Astrocyte (in vitro differentiated cells and primary cell): ENCODE results near the gene USP49. TPM values are rescaled to one million over a fixed set of nuclear protein-coding genes. Genes with fewer than 3 reads are reported as not detected.

Experiments used
- DNase-seq: peaks from one replicate; pipeline ENCODE4 v3.0.0-alpha.2; 2010; ENCODE audit warnings: low read depth
- FAIRE-seq: peaks from 2 replicates; lab custom pipeline; 2011; peaks lifted over from hg19 to GRCh38; lab: Jason Lieb, UNC
- H2AFZ ChIP-seq: 2 replicates; pipeline ENCODE4 v1.6.0; 2012; ENCODE audit warnings: low read depth, low read length, inconsistent platforms
- H3K27ac ChIP-seq: 2 replicates; pipeline ENCODE4 v1.5.1; 2011; ENCODE audit warnings: low read depth, low read length, inconsistent platforms
- H3K27me3 ChIP-seq: 2 replicates; pipeline ENCODE4 v1.6.0; 2011; ENCODE audit warnings: low read length, inconsistent platforms; ENCODE audit not compliant: insufficient read depth
- H3K36me3 ChIP-seq: 2 replicates; pipeline ENCODE4 v1.5.1; 2011; ENCODE audit warnings: low read length, inconsistent platforms; ENCODE audit not compliant: insufficient read depth
- H3K4me1 ChIP-seq: 2 replicates; pipeline ENCODE4 v1.5.1; 2011; ENCODE audit warnings: low read length, inconsistent platforms; ENCODE audit not compliant: insufficient read depth
- H3K4me2 ChIP-seq: 2 replicates; pipeline ENCODE4 v1.6.0; 2012; ENCODE audit warnings: low read length, inconsistent platforms
- H3K4me3 ChIP-seq: 2 replicates; pipeline ENCODE4 v1.5.1; 2011; ENCODE audit warnings: low read depth, mild to moderate bottlenecking, low read length, inconsistent platforms; ENCODE audit not compliant: insufficient read depth
- H3K79me2 ChIP-seq: 2 replicates; pipeline ENCODE4 v1.6.0; 2012; ENCODE audit warnings: mild to moderate bottlenecking, low read length, inconsistent platforms; ENCODE audit not compliant: insufficient read depth
- H3K9ac ChIP-seq: 2 replicates; pipeline ENCODE4 v1.6.0; 2012; ENCODE audit warnings: mild to moderate bottlenecking, low read length, inconsistent platforms
- H3K9me3 ChIP-seq: 2 replicates; pipeline ENCODE4 v1.5.1; 2012; ENCODE audit warnings: low read depth, mild to moderate bottlenecking, low read length, inconsistent platforms; ENCODE audit not compliant: insufficient read depth
- H4K20me1 ChIP-seq: 2 replicates; pipeline ENCODE4 v1.6.0; 2012; ENCODE audit warnings: low read length, inconsistent platforms; ENCODE audit not compliant: insufficient read depth
- H3K27ac Mint-ChIP-seq: one replicate; pipeline ENCODE4 v1.8.0; 2021; ENCODE audit warnings: mild to moderate bottlenecking, mixed read lengths; ENCODE audit not compliant: unreplicated experiment
- H3K27me3 Mint-ChIP-seq: one replicate; pipeline ENCODE4 v1.8.0; 2021; ENCODE audit warnings: low read depth, mixed read lengths; ENCODE audit not compliant: unreplicated experiment
- H3K36me3 Mint-ChIP-seq: one replicate; pipeline ENCODE4 v1.8.0; 2021; ENCODE audit warnings: low read depth, mixed read lengths; ENCODE audit not compliant: unreplicated experiment
- H3K4me1 Mint-ChIP-seq: one replicate; pipeline ENCODE4 v1.8.0; 2021; ENCODE audit warnings: low read depth, mixed read lengths; ENCODE audit not compliant: unreplicated experiment
- H3K4me3 Mint-ChIP-seq: one replicate; pipeline ENCODE4 v1.8.0; 2021; ENCODE audit warnings: mild to moderate bottlenecking, moderate library complexity, mixed read lengths; ENCODE audit not compliant: unreplicated experiment
- H3K9me3 Mint-ChIP-seq: one replicate; pipeline ENCODE4 v1.8.0; 2021; ENCODE audit warnings: mild to moderate bottlenecking, mixed read lengths; ENCODE audit not compliant: unreplicated experiment
- EZH2 ChIP-seq: IDR thresholded peaks from 2 replicates; pipeline ENCODE4 v1.6.1; 2012; ENCODE audit warnings: mild to moderate bottlenecking, low read length, inconsistent platforms; ENCODE audit not compliant: insufficient read depth
- total RNA-seq: library from RNA; stranded (reverse); gene quantifications from 2 replicates; pipeline ENCODE4 v1.2.1, GENCODE V29; 2021
- TF ChIP-seq, protein P1 (sequence below): IDR thresholded peaks from 2 replicates; pipeline ENCODE4 v1.5.1; 2011; ENCODE audit warnings: low read depth, mild to moderate bottlenecking, inconsistent platforms, low read length, moderate library complexity; ENCODE audit not compliant: insufficient read depth

Gene USP49
- total RNA-seq, 1 donor from 2014 or later, result 5.5 TPM

DNA sequence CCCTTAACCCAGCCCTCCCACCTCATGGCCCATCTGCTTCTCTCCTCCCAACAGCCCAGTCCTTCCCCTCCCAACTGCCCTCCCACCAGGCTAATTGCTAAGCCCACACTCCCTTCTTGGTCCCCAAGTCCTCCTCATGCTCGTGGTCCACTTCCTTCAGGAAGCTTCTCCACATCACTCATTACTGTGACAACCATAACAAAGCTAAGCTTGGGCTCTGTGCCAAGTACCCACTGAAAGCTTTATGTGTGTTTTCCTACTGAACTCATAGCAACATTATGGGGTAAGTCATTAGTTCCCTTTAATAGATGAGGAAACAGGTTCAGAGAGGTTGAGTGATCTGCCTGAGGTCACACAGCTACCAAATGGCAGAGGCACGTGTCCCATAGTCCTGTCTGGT, 131.7 kb downstream of the USP49 start:
- no peak for FAIRE-seq
- no peak overlapping the region for H3K4me3 Mint-ChIP-seq

DNA sequence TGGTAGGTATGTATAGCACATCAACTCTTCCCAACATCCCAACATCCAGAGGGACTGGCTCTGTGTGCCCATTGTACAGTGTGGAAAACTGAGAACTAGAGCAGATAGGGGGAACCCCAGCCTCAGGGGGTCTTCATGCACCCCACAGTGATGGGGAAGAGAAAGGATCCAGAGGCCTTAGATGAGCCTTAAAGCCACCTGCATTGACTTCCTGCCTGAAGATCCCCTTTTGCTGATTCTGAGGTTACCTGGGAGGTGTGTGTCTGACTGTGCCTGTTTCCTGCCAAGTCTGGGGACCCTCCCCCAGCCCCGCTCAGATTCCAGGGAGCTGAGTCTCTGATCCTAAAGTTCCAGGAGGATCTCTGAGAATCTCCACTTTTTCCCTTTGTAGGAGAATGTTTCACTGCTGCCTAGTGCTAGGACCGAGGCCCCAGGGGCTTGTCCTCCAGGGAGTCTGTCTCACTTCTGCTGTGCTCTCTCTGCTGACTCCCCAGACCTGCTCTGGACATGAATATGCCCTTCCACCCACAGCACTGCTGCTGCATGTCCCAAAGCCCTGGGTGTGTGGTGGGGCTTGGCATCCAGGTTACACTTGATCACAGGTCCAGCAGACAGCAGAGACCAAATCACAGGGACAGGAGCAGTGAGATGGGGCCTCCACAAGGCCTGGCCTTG, 135.1 kb downstream of the USP49 start:
- no peaks in the 10 kb centered on the region for H3K36me3 Mint-ChIP-seq
- H3K9me3 Mint-ChIP-seq, result peaks cover 2% of the 10 kb centered on the region
- TF ChIP-seq, protein P1, sequence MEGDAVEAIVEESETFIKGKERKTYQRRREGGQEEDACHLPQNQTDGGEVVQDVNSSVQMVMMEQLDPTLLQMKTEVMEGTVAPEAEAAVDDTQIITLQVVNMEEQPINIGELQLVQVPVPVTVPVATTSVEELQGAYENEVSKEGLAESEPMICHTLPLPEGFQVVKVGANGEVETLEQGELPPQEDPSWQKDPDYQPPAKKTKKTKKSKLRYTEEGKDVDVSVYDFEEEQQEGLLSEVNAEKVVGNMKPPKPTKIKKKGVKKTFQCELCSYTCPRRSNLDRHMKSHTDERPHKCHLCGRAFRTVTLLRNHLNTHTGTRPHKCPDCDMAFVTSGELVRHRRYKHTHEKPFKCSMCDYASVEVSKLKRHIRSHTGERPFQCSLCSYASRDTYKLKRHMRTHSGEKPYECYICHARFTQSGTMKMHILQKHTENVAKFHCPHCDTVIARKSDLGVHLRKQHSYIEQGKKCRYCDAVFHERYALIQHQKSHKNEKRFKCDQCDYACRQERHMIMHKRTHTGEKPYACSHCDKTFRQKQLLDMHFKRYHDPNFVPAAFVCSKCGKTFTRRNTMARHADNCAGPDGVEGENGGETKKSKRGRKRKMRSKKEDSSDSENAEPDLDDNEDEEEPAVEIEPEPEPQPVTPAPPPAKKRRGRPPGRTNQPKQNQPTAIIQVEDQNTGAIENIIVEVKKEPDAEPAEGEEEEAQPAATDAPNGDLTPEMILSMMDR, result no peak
- TF ChIP-seq EZH2, result no peak
- no peaks in the 10 kb centered on the region for H3K9me3 ChIP-seq
- peaks cover 13% of the 10 kb centered on the region for H3K27me3 Mint-ChIP-seq
- H3K4me1 ChIP-seq, result no peaks in the 10 kb centered on the region
- H3K4me3 ChIP-seq, result no peak overlapping the region
- H3K27ac Mint-ChIP-seq, result no peak overlapping the region
- peaks cover 13% of the 10 kb centered on the region for H3K4me1 Mint-ChIP-seq
- H3K4me3 Mint-ChIP-seq, result no peak overlapping the region
- H3K9ac ChIP-seq, result no peak overlapping the region
- DNase-seq (no peak), FAIRE-seq (no peak)
- H4K20me1 ChIP-seq, result no peaks in the 10 kb centered on the region
- no peak overlapping the region for H3K4me2 ChIP-seq
- H3K27ac ChIP-seq, result no peak overlapping the region
- peaks cover 3% of the 10 kb centered on the region for H3K27me3 ChIP-seq
- no peak overlapping the region for H2AFZ ChIP-seq
- no peaks in the 10 kb centered on the region for H3K36me3 ChIP-seq
- H3K79me2 ChIP-seq, result no peaks in the 10 kb centered on the region

More for the DNA sequence above, 131.7 kb downstream of the USP49 start:
- Mint-ChIP-seq H3K27me3 (peaks cover 9% of the 10 kb centered on the region), H3K36me3 (no peaks in the 10 kb centered on the region), H3K4me1 (peaks cover 12% of the 10 kb centered on the region), H3K27ac (no peak overlapping the region), H3K9me3 (peaks cover 2% of the 10 kb centered on the region)
- H3K27me3 ChIP-seq, result no peaks in the 10 kb centered on the region
- no peak overlapping the region for H3K9ac ChIP-seq
- H3K4me1 ChIP-seq, result peaks cover 5% of the 10 kb centered on the region
- no peak for DNase-seq
- H2AFZ ChIP-seq, result no peak overlapping the region
- no peak overlapping the region for H3K4me2 ChIP-seq
- H4K20me1 ChIP-seq, result no peaks in the 10 kb centered on the region
- H3K4me3 ChIP-seq, result no peak overlapping the region
- no peaks in the 10 kb centered on the region for H3K79me2 ChIP-seq
- no peaks in the 10 kb centered on the region for H3K36me3 ChIP-seq
- no peak overlapping the region for H3K27ac ChIP-seq
- H3K9me3 ChIP-seq, result no peaks in the 10 kb centered on the region
- TF ChIP-seq, protein P1, result no peak
- TF ChIP-seq EZH2, result no peak
